ENCODE results near the gene DPYSL5.

Gene DPYSL5

GRCh38 chr2:26910176-26910575 is 62.2 kb downstream of the DPYSL5 start:
- no CpG with 5 or more reads among the region's 2 CpGs for WGBS (ENCODE audit: insufficient coverage)
- Histone ChIP-seq H3K27me3 (replicated peaks in 2 of 5; ENCODE audit: control insufficient read depth in 4 of 5, insufficient read depth in 5 of 5, low read length in 4 of 5) (peaks cover 0 to 4% (median 0%) of the 10 kb centered on the region in 5 experiments), H3K27ac (ENCODE audit: insufficient read depth in 1 of 2, low read depth in 1 of 2, low read length in 2 of 2, poor library complexity in 1 of 2, severe bottlenecking in 2 of 2) (no peak overlapping the region), H3K4me1 (ENCODE audit: control extremely low read depth in 1 of 4, control insufficient read depth in 4 of 4, insufficient read depth in 4 of 4, low read length in 3 of 4) (no peaks in the 10 kb centered on the region), H3K4me3 (ENCODE audit: control insufficient read depth in 1 of 7, extremely low read depth in 1 of 7, insufficient read depth in 4 of 7, low read depth in 2 of 7, low read length in 6 of 7) (no peak overlapping the region), H3K36me3 (ENCODE audit: control insufficient read depth in 4 of 4, insufficient read depth in 4 of 4, low read length in 3 of 4) (no peaks in the 10 kb centered on the region), H3K9me3 (ENCODE audit: control extremely low read depth in 1 of 5, control insufficient read depth in 4 of 5, insufficient read depth in 2 of 5, low read depth in 1 of 5, low read length in 4 of 5) (peaks cover 0 to 3% (median 0%) of the 10 kb centered on the region in 5 experiments)
- CTCF ChIA-PET: interaction anchor here (1.0 to 1.5 kb wide), 2 partner anchors 13 to 64 kb away, joined by 3 to 5 read pairs; no protein-coding TSS in a partner anchor
- POLR2A ChIA-PET: no interaction called here
- DNase-seq: no peak

GRCh38 chr2:26911911-26912861 is 64.3 kb downstream of the DPYSL5 start:
- no peaks in the 10 kb centered on the region for H3K36me3 ChIP-seq (ENCODE audit: control insufficient read depth in 4 of 4, insufficient read depth in 4 of 4, low read length in 3 of 4)
- ChIA-PET CTCF (interaction anchor here (0.9 to 1.7 kb wide), 3 partner anchors 9 to 66 kb away, joined by 3 to 4 read pairs (median 3); no protein-coding TSS in a partner anchor), POLR2A (no interaction called here)
- peaks cover 0 to 3% (median 1%) of the 10 kb centered on the region in 4 experiments for H3K4me1 ChIP-seq (ENCODE audit: control extremely low read depth in 1 of 4, control insufficient read depth in 4 of 4, insufficient read depth in 4 of 4, low read length in 3 of 4)
- H3K4me3 ChIP-seq (ENCODE audit: control insufficient read depth in 1 of 7, extremely low read depth in 1 of 7, insufficient read depth in 4 of 7, low read depth in 2 of 7, low read length in 6 of 7): no peak overlapping the region
- peaks cover 0 to 2% (median 0%) of the 10 kb centered on the region in 5 experiments for H3K27me3 ChIP-seq (replicated peaks in 2 of 5; ENCODE audit: control insufficient read depth in 4 of 5, insufficient read depth in 5 of 5, low read length in 4 of 5)
- peaks cover 0 to 3% (median 0%) of the 10 kb centered on the region in 5 experiments for H3K9me3 ChIP-seq (ENCODE audit: control extremely low read depth in 1 of 5, control insufficient read depth in 4 of 5, insufficient read depth in 2 of 5, low read depth in 1 of 5, low read length in 4 of 5)
- DNase-seq: no peak
- no peak overlapping the region for H3K27ac ChIP-seq (ENCODE audit: insufficient read depth in 1 of 2, low read depth in 1 of 2, low read length in 2 of 2, poor library complexity in 1 of 2, severe bottlenecking in 2 of 2)
- WGBS (ENCODE audit: insufficient coverage): 89% methylated on average over 19 of the region's 23 CpGs

- Histone ChIP-seq H3K36me3 (ENCODE audit: control insufficient read depth in 4 of 4, insufficient read depth in 4 of 4, low read length in 3 of 4) (no peaks in the 10 kb centered on the region), H3K4me1 (ENCODE audit: control extremely low read depth in 1 of 4, control insufficient read depth in 4 of 4, insufficient read depth in 4 of 4, low read length in 3 of 4) (peaks cover 0 to 8% (median 2%) of the 10 kb centered on the region in 4 experiments), H3K27me3 (replicated peaks in 2 of 5; ENCODE audit: control insufficient read depth in 4 of 5, insufficient read depth in 5 of 5, low read length in 4 of 5) (peaks cover 0 to 2% (median 0%) of the 10 kb centered on the region in 5 experiments), H3K4me3 (ENCODE audit: control insufficient read depth in 1 of 7, extremely low read depth in 1 of 7, insufficient read depth in 4 of 7, low read depth in 2 of 7, low read length in 6 of 7) (no peak overlapping the region), H3K27ac (ENCODE audit: insufficient read depth in 1 of 2, low read depth in 1 of 2, low read length in 2 of 2, poor library complexity in 1 of 2, severe bottlenecking in 2 of 2) (no peak overlapping the region), H3K9me3 (ENCODE audit: control extremely low read depth in 1 of 5, control insufficient read depth in 4 of 5, insufficient read depth in 2 of 5, low read depth in 1 of 5, low read length in 4 of 5) (peaks cover 0 to 3% (median 0%) of the 10 kb centered on the region in 5 experiments)
- 94% methylated on average over 1 of the region's 2 CpGs for WGBS (ENCODE audit: insufficient coverage)
- POLR2A ChIA-PET: no interaction called here
- CTCF ChIA-PET: interaction anchor here (0.6 kb wide), 1 partner anchor 840 kb away, joined by 3 read pairs; no protein-coding TSS in a partner anchor
- no peak for DNase-seq
These were observed 65.7 kb downstream of the DPYSL5 start for GRCh38 chr2:26913606-26913998.

- no peak for DNase-seq
- Histone ChIP-seq H3K9me3 (ENCODE audit: control extremely low read depth in 1 of 5, control insufficient read depth in 4 of 5, insufficient read depth in 2 of 5, low read depth in 1 of 5, low read length in 4 of 5) (peaks cover 0 to 3% (median 0%) of the 10 kb centered on the region in 5 experiments), H3K4me3 (ENCODE audit: control insufficient read depth in 1 of 7, extremely low read depth in 1 of 7, insufficient read depth in 4 of 7, low read depth in 2 of 7, low read length in 6 of 7) (no peak overlapping the region), H3K27ac (ENCODE audit: insufficient read depth in 1 of 2, low read depth in 1 of 2, low read length in 2 of 2, poor library complexity in 1 of 2, severe bottlenecking in 2 of 2) (no peak overlapping the region), H3K36me3 (ENCODE audit: control insufficient read depth in 4 of 4, insufficient read depth in 4 of 4, low read length in 3 of 4) (no peaks in the 10 kb centered on the region), H3K4me1 (ENCODE audit: control extremely low read depth in 1 of 4, control insufficient read depth in 4 of 4, insufficient read depth in 4 of 4, low read length in 3 of 4) (peaks cover 0 to 8% (median 2%) of the 10 kb centered on the region in 4 experiments), H3K27me3 (replicated peaks in 2 of 5; ENCODE audit: control insufficient read depth in 4 of 5, insufficient read depth in 5 of 5, low read length in 4 of 5) (peaks cover 0 to 2% (median 0%) of the 10 kb centered on the region in 5 experiments)
- WGBS (ENCODE audit: insufficient coverage): 90% methylated on average over 9 of the region's 10 CpGs
- CTCF ChIA-PET: interaction anchor here (0.6 to 1.4 kb wide), 2 partner anchors 29 to 840 kb away, joined by 3 read pairs; no protein-coding TSS in a partner anchor
- POLR2A ChIA-PET: no interaction called here
These were observed 66.2 kb downstream of the DPYSL5 start for GRCh38 chr2:26913999-26914658.

- peaks cover 0 to 3% (median 0%) of the 10 kb centered on the region in 5 experiments for H3K9me3 ChIP-seq (ENCODE audit: control extremely low read depth in 1 of 5, control insufficient read depth in 4 of 5, insufficient read depth in 2 of 5, low read depth in 1 of 5, low read length in 4 of 5)
- H3K36me3 ChIP-seq (ENCODE audit: control insufficient read depth in 4 of 4, insufficient read depth in 4 of 4, low read length in 3 of 4): no peaks in the 10 kb centered on the region
- peaks cover 0 to 2% (median 0%) of the 10 kb centered on the region in 5 experiments for H3K27me3 ChIP-seq (replicated peaks in 2 of 5; ENCODE audit: control insufficient read depth in 4 of 5, insufficient read depth in 5 of 5, low read length in 4 of 5)
- ChIA-PET POLR2A (no interaction called here), CTCF (interaction anchor here (1.0 to 1.4 kb wide), 2 partner anchors 9 to 28 kb away, joined by 3 read pairs; no protein-coding TSS in a partner anchor)
- peaks cover 0 to 8% (median 2%) of the 10 kb centered on the region in 4 experiments for H3K4me1 ChIP-seq (ENCODE audit: control extremely low read depth in 1 of 4, control insufficient read depth in 4 of 4, insufficient read depth in 4 of 4, low read length in 3 of 4)
- DNase-seq: no peak
- 86% methylated on average over 4 of the region's 4 CpGs for WGBS (ENCODE audit: insufficient coverage)
- H3K27ac ChIP-seq (ENCODE audit: insufficient read depth in 1 of 2, low read depth in 1 of 2, low read length in 2 of 2, poor library complexity in 1 of 2, severe bottlenecking in 2 of 2): no peak overlapping the region
- no peak overlapping the region for H3K4me3 ChIP-seq (ENCODE audit: control insufficient read depth in 1 of 7, extremely low read depth in 1 of 7, insufficient read depth in 4 of 7, low read depth in 2 of 7, low read length in 6 of 7)
These were observed 66.9 kb downstream of the DPYSL5 start for GRCh38 chr2:26914659-26915310.

- Histone ChIP-seq H3K27ac (ENCODE audit: insufficient read depth in 1 of 2, low read depth in 1 of 2, low read length in 2 of 2, poor library complexity in 1 of 2, severe bottlenecking in 2 of 2) (no peak overlapping the region), H3K4me3 (ENCODE audit: control insufficient read depth in 1 of 7, extremely low read depth in 1 of 7, insufficient read depth in 4 of 7, low read depth in 2 of 7, low read length in 6 of 7) (no peak overlapping the region), H3K9me3 (ENCODE audit: control extremely low read depth in 1 of 5, control insufficient read depth in 4 of 5, insufficient read depth in 2 of 5, low read depth in 1 of 5, low read length in 4 of 5) (no peaks in the 10 kb centered on the region), H3K4me1 (ENCODE audit: control extremely low read depth in 1 of 4, control insufficient read depth in 4 of 4, insufficient read depth in 4 of 4, low read length in 3 of 4) (peaks cover 0 to 8% (median 2%) of the 10 kb centered on the region in 4 experiments), H3K36me3 (ENCODE audit: control insufficient read depth in 4 of 4, insufficient read depth in 4 of 4, low read length in 3 of 4) (no peaks in the 10 kb centered on the region), H3K27me3 (replicated peaks in 2 of 5; ENCODE audit: control insufficient read depth in 4 of 5, insufficient read depth in 5 of 5, low read length in 4 of 5) (peaks cover 0 to 2% (median 0%) of the 10 kb centered on the region in 5 experiments)
- WGBS (ENCODE audit: insufficient coverage): 97% methylated on average over 4 of the region's 5 CpGs
- ChIA-PET POLR2A (no interaction called here), CTCF (interaction anchor here (1.0 to 1.4 kb wide), 2 partner anchors 9 to 28 kb away, joined by 3 read pairs; no protein-coding TSS in a partner anchor)
- no peak for DNase-seq
These were observed 67.4 kb downstream of the DPYSL5 start for GRCh38 chr2:26915316-26915715.
